ENCODE measurements around the gene TEDC2.

DNA sequence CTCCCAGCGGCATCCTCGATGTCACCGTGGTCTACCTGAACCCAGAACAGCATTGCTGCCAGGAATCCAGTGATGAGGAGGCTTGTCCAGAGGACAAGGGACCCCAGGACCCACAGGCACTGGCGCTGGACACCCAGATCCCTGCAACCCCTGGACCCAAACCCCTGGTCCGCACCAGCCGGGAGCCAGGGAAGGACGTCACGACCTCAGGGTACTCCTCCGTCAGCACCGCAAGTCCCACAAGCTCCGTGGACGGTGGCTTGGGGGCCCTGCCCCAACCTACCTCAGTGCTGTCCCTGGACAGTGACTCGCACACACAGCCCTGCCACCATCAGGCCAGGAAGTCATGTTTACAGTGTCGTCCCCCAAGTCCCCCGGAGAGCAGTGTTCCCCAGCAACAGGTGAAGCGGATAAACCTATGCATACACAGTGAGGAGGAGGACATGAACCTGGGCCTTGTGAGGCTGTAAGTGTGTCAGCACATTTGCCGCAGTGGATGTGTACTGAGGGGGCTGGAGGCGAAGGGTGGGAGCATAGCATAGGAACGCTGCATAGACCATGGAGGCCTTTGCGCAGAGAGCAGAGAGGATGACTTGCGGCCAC, 3.3 kb upstream of the TEDC2 start:
- TF ChIP-seq CHD4 (IDR thresholded peaks at IDR 0.05; ENCODE audit: borderline replicate concordance): no peak
- TF ChIP-seq, protein P1, sequence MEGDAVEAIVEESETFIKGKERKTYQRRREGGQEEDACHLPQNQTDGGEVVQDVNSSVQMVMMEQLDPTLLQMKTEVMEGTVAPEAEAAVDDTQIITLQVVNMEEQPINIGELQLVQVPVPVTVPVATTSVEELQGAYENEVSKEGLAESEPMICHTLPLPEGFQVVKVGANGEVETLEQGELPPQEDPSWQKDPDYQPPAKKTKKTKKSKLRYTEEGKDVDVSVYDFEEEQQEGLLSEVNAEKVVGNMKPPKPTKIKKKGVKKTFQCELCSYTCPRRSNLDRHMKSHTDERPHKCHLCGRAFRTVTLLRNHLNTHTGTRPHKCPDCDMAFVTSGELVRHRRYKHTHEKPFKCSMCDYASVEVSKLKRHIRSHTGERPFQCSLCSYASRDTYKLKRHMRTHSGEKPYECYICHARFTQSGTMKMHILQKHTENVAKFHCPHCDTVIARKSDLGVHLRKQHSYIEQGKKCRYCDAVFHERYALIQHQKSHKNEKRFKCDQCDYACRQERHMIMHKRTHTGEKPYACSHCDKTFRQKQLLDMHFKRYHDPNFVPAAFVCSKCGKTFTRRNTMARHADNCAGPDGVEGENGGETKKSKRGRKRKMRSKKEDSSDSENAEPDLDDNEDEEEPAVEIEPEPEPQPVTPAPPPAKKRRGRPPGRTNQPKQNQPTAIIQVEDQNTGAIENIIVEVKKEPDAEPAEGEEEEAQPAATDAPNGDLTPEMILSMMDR (IDR thresholded peaks at IDR 0.05): no peak
- TF ChIP-seq KDM1A (IDR thresholded peaks at IDR 0.05; ENCODE audit: low read depth): no peak
- TF ChIP-seq RAD21 (conservative IDR thresholded peaks at IDR 0.05 in 1 of 2, IDR thresholded peaks at IDR 0.05 in 1 of 2): no peak
- no peak for TF ChIP-seq POLR2A (IDR thresholded peaks at IDR 0.05; ENCODE audit: low read length)
